HepG2 (cell line): ENCODE results near the gene SLC34A3. TPM values are rescaled to one million over a fixed set of nuclear protein-coding genes. Genes with fewer than 3 reads are reported as not detected.

ENCODE experiments used
- CBX5 ChIP-seq: sonication (generic); formaldehyde crosslinking; IDR thresholded peaks from 2 replicates; pipeline ENCODE4 v1.4.0; 2020; ENCODE audit warnings: missing genetic modification reagents, borderline replicate concordance
- CENPT ChIP-seq: sonication (generic); formaldehyde crosslinking; IDR thresholded peaks from 2 replicates; pipeline ENCODE4 v1.8.0; 2022; ENCODE audit warnings: low read depth, mild to moderate bottlenecking, moderate library complexity, missing genetic modification reagents
- DPF2 ChIP-seq: sonication (generic); formaldehyde crosslinking; IDR thresholded peaks from 2 replicates; pipeline ENCODE4 v1.4.0; 2020; ENCODE audit warnings: mild to moderate bottlenecking, low read depth, missing genetic modification reagents, borderline replicate concordance
- EP300 ChIP-seq, 3 experiments: sonication (generic) in 1 of 3; formaldehyde crosslinking in 1 of 3; IDR thresholded peaks; 2 replicates each; pipeline versions ENCODE4 v1.5.1 to v1.6.1; 2011 to 2020; ENCODE audit warnings: low read depth in 2 of 3, low read length in 2 of 3, borderline replicate concordance in 1 of 3, improper control_type of control experiment in 1 of 3, mild to moderate bottlenecking in 1 of 3, missing genetic modification reagents in 1 of 3, moderate library complexity in 1 of 3
- HNF4A ChIP-seq: sonication (generic); formaldehyde crosslinking; IDR thresholded peaks from 2 replicates; pipeline ENCODE4 v1.4.0; 2020; ENCODE audit warnings: missing genetic modification reagents
- KDM4B ChIP-seq: sonication (generic); formaldehyde crosslinking; IDR thresholded peaks from 2 replicates; pipeline ENCODE4 v1.4.0; 2020; ENCODE audit warnings: missing genetic modification reagents
- KLF16 ChIP-seq, 2 experiments: sonication (generic) in 1 of 2; formaldehyde crosslinking in 1 of 2; IDR thresholded peaks; 2 replicates each; pipeline versions ENCODE4 v1.6.1 to v1.8.0; 2016 to 2023; ENCODE audit warnings: missing genetic modification reagents in 2 of 2, missing compliant biosample characterization in 1 of 2
- KLF9 ChIP-seq: IDR thresholded peaks from 2 replicates; pipeline ENCODE4 v1.6.1; 2016; ENCODE audit warnings: low read depth
- NR2F2 ChIP-seq: IDR thresholded peaks from 2 replicates; pipeline ENCODE4 v1.6.1; 2012; ENCODE audit warnings: low read depth, inconsistent platforms, borderline replicate concordance
- PAWR ChIP-seq: sonication (generic); formaldehyde crosslinking; IDR thresholded peaks from 2 replicates; pipeline ENCODE4 v1.4.0; 2020; ENCODE audit warnings: missing genetic modification reagents, mild to moderate bottlenecking, borderline replicate concordance
- SAFB2 ChIP-seq: sonication (generic); formaldehyde crosslinking; IDR thresholded peaks from 2 replicates; pipeline ENCODE4 v1.5.1; 2020; ENCODE audit warnings: missing genetic modification reagents, low read depth, mild to moderate bottlenecking, borderline replicate concordance
- ZFAT ChIP-seq: sonication (generic); formaldehyde crosslinking; conservative IDR thresholded peaks from 2 replicates; pipeline ENCODE4 v1.8.1; 2023; ENCODE audit warnings: missing genetic modification reagents, inconsistent platforms
- ZNF3 ChIP-seq: IDR thresholded peaks from 2 replicates; pipeline ENCODE4 v1.7.0; 2017; ENCODE audit warnings: inconsistent platforms
- ZNF329 ChIP-seq: sonication (generic); formaldehyde crosslinking; IDR thresholded peaks from 2 replicates; pipeline ENCODE4 v1.9.0; 2021; ENCODE audit warnings: low read depth, mild to moderate bottlenecking, missing genetic modification reagents
- ZNF549 ChIP-seq: sonication (generic); formaldehyde crosslinking; IDR thresholded peaks from 2 replicates; pipeline ENCODE4 v1.5.0; 2020; ENCODE audit warnings: missing genetic modification reagents
- ZNF572 ChIP-seq: sonication (generic); formaldehyde crosslinking; IDR thresholded peaks from 2 replicates; pipeline ENCODE4 v1.5.1; 2020; ENCODE audit warnings: mild to moderate bottlenecking, missing genetic modification reagents
- ZNF816 ChIP-seq: sonication (generic); formaldehyde crosslinking; IDR thresholded peaks from 2 replicates; pipeline ENCODE4 v1.8.0; 2022; ENCODE audit warnings: missing genetic modification reagents, mild to moderate bottlenecking, borderline replicate concordance
- polyA plus RNA-seq, 8 experiments: library from polyadenylated mRNA; depleted of rRNA in 3 of 8; stranded (reverse) in 7 of 8; unstranded in 1 of 8; fragments of >200 nt; fragmentation: Illumina TruSeq in 4 of 8; extraction: Trizol in 4 of 8; gene quantifications; 2 replicates each; pipeline versions ENCODE4 v1.2.1 to v1.2.3, GENCODE V29; 2011 to 2016; ENCODE audit warnings: low read depth in 4 of 8, missing spikeins in 1 of 8, mixed read lengths in 1 of 8; ENCODE audit not compliant: insufficient read depth in 1 of 8
- total RNA-seq, 5 experiments: library from RNA; depleted of rRNA; stranded (reverse); fragments of >200 nt; fragmentation: Illumina TruSeq; extraction: Trizol; gene quantifications; 2 replicates each; pipeline ENCODE4 v1.2.3, GENCODE V29; 2016; ENCODE audit warnings: low read depth in 1 of 5
- TF ChIP-seq, protein P1 (sequence below): sonication (generic); formaldehyde crosslinking; IDR thresholded peaks from 2 replicates; pipeline ENCODE4 v1.4.0; 2020; ENCODE audit warnings: missing genetic modification reagents
- TF ChIP-seq, protein P2 (sequence below): sonication (generic); formaldehyde crosslinking; IDR thresholded peaks from 2 replicates; pipeline ENCODE4 v1.5.1; 2020; ENCODE audit warnings: missing genetic modification reagents, mild to moderate bottlenecking, borderline replicate concordance
- TF ChIP-seq, protein P3 (sequence below): sonication (generic); formaldehyde crosslinking; IDR thresholded peaks from 2 replicates; pipeline ENCODE4 v1.8.1; 2023; ENCODE audit warnings: mild to moderate bottlenecking, missing genetic modification reagents
- TF ChIP-seq, protein P4 (sequence below): sonication (generic); formaldehyde crosslinking; IDR thresholded peaks from 2 replicates; pipeline ENCODE4 v1.4.0; 2020; ENCODE audit warnings: mild to moderate bottlenecking, missing genetic modification reagents
- TF ChIP-seq, protein P5 (sequence below): IDR thresholded peaks from 2 replicates; pipeline ENCODE4 v1.6.1; 2016; ENCODE audit warnings: low read depth, control low read depth

The SLC34A3 gene
- total and polyA plus RNA-seq, 2 of the 13 experiments (the other 11 are each of a cell fraction or from before 2014, with no cell fraction given): 0.07 to 1.0 TPM

DNA sequence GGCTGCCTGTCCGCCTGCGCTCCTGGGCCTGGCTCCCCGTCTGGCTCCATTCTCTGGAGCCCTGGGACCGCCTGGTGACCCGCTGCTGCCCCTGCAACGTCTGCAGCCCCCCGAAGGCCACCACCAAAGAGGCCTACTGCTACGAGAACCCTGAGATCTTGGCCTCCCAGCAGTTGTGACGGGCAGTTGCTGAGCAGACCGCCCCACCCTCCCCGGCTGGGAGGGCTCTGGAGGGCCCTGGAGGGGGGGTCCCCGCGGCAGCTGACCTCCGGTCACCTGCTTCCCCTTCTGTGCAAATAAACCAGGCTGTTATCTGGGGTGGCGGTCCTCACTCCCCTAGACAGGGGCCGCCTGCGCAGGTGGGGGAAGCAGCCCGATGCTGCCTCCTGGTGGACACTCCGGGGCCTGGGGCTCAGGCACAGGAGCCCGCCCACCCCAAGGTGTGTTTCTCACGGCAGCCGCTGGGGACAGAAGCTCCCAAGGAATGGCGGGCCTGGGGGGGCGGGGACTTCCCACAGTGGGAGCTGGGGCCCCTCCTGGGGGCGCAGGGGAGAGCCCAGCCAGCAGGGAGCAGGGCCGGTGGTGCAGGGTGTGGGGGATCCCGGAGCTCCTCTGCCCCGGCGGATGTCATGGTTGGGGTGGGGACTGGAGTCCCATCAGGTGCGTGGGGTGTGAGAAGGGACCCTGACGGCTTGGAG, 5.7 kb downstream of the SLC34A3 start (continued):
- TF ChIP-seq SAFB2 (peak; percentile 91; the same call in 1 of the 2 replicates), CENPT (CRISPR knock-in tag) (no peak), ZNF572 (CRISPR knock-in tag) (no peak; the same call in 1 of the 2 replicates), ZNF329 (CRISPR knock-in tag) (no peak), ZFAT (CRISPR knock-in tag) (no peak), KLF16 (CRISPR knock-in tag; IDR thresholded peaks at IDR 0.05) (peak in 1 of 2 experiments; percentile 92; a peak in 2 of 4 replicates), CBX5 (CRISPR knock-in tag) (peak; percentile 29; the same call in 1 of the 2 replicates), PAWR (CRISPR knock-in tag) (0 out of 2 replicates have a peak, but pooled peaks have one; percentile 30), DPF2 (CRISPR knock-in tag) (no peak), HNF4A (peak; percentile 46), KLF9 (CRISPR knock-in tag) (no peak; the same call in 1 of the 2 replicates), ZNF816 (peak; percentile 29; the same call in 1 of the 2 replicates), ZNF549 (CRISPR knock-in tag) (no peak), NR2F2 (no peak), KDM4B (CRISPR knock-in tag) (0 out of 2 replicates have a peak, but pooled peaks have one; percentile 69), EP300 (IDR thresholded peaks at IDR 0.05; ENCODE audit: low read depth in 2 of 2, low read length in 2 of 2) (peak in 1 of 2 experiments; percentile 52; a peak in 2 of 4 replicates), EP300 (CRISPR knock-in tag; IDR thresholded peaks at IDR 0.05; ENCODE audit: borderline replicate concordance) (no peak; the same call in 1 of the 2 replicates), ZNF3 (CRISPR knock-in tag) (no peak)
- TF ChIP-seq, protein P1, sequence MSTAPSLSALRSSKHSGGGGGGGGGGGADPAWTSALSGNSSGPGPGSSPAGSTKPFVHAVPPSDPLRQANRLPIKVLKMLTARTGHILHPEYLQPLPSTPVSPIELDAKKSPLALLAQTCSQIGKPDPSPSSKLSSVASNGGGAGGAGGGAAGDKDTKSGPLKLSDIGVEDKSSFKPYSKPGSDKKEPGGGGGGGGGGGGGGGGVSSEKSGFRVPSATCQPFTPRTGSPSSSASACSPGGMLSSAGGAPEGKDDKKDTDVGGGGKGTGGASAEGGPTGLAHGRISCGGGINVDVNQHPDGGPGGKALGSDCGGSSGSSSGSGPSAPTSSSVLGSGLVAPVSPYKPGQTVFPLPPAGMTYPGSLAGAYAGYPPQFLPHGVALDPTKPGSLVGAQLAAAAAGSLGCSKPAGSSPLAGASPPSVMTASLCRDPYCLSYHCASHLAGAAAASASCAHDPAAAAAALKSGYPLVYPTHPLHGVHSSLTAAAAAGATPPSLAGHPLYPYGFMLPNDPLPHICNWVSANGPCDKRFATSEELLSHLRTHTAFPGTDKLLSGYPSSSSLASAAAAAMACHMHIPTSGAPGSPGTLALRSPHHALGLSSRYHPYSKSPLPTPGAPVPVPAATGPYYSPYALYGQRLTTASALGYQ: peak; percentile 88; the same call in 1 of the 2 replicates
- TF ChIP-seq, protein P2, sequence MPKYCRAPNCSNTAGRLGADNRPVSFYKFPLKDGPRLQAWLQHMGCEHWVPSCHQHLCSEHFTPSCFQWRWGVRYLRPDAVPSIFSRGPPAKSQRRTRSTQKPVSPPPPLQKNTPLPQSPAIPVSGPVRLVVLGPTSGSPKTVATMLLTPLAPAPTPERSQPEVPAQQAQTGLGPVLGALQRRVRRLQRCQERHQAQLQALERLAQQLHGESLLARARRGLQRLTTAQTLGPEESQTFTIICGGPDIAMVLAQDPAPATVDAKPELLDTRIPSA (CRISPR knock-in tag): peak; percentile 65; the same call in 1 of the 2 replicates
- TF ChIP-seq, protein P3, sequence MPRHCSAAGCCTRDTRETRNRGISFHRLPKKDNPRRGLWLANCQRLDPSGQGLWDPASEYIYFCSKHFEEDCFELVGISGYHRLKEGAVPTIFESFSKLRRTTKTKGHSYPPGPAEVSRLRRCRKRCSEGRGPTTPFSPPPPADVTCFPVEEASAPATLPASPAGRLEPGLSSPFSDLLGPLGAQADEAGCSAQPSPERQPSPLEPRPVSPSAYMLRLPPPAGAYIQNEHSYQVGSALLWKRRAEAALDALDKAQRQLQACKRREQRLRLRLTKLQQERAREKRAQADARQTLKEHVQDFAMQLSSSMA (CRISPR knock-in tag): no peak
- TF ChIP-seq, protein P4, sequence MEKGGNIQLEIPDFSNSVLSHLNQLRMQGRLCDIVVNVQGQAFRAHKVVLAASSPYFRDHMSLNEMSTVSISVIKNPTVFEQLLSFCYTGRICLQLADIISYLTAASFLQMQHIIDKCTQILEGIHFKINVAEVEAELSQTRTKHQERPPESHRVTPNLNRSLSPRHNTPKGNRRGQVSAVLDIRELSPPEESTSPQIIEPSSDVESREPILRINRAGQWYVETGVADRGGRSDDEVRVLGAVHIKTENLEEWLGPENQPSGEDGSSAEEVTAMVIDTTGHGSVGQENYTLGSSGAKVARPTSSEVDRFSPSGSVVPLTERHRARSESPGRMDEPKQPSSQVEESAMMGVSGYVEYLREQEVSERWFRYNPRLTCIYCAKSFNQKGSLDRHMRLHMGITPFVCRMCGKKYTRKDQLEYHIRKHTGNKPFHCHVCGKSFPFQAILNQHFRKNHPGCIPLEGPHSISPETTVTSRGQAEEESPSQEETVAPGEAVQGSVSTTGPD (CRISPR knock-in tag): no peak
- TF ChIP-seq, protein P5, sequence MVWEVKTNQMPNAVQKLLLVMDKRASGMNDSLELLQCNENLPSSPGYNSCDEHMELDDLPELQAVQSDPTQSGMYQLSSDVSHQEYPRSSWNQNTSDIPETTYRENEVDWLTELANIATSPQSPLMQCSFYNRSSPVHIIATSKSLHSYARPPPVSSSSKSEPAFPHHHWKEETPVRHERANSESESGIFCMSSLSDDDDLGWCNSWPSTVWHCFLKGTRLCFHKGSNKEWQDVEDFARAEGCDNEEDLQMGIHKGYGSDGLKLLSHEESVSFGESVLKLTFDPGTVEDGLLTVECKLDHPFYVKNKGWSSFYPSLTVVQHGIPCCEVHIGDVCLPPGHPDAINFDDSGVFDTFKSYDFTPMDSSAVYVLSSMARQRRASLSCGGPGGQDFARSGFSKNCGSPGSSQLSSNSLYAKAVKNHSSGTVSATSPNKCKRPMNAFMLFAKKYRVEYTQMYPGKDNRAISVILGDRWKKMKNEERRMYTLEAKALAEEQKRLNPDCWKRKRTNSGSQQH (CRISPR knock-in tag): peak; percentile 57; the same call in 1 of the 2 replicates
